Naive thymus-derived CD8-positive, alpha-beta T cell (primary cell): Measurements from ENCODE around the gene SOD3. TPM values are rescaled to one million over a fixed set of nuclear protein-coding genes. Genes with fewer than 3 reads are reported as not detected.

Experiments
- ATAC-seq, 2 donors: fragments of 150-1000 bp; cut with Tn5 transposase in 1 of 2; sonication (Bioruptor Pico), chemical (Tn5 transposase) in 1 of 2; 1 replicate in 1 of 2; 2 replicates in 1 of 2; pipeline ENCODE4 v1.10.0; 2021; ENCODE audit warnings: mild to moderate bottlenecking in 2 of 2, moderate library complexity in 2 of 2
- POLR2A ChIA-PET: fragments of 350-600 bp; sonication (Branson Sonifier 250); formaldehyde crosslinking; loops from one replicate; lab custom pipeline; 2021; ENCODE audit warnings: antibody characterized with exemption; lab: Charles Lee
- DNase-seq, 10 donors: peaks; one replicate each; pipeline versions ENCODE4 v3.0.0 to v3.0.0-alpha.2; 2020 to 2022
- H3K27ac Mint-ChIP-seq, 10 donors: one replicate each; pipeline ENCODE4 v1.8.0; 2020 to 2022; ENCODE audit warnings: mild to moderate bottlenecking in 10 of 10, mixed read lengths in 10 of 10, moderate library complexity in 4 of 10, inconsistent platforms in 1 of 10
- H3K27me3 Mint-ChIP-seq, 5 donors: one replicate each; pipeline ENCODE4 v1.8.0; 2021 to 2022; ENCODE audit warnings: mixed read lengths in 5 of 5
- H3K36me3 Mint-ChIP-seq, 3 donors: one replicate each; pipeline ENCODE4 v1.8.0; 2020 to 2022; ENCODE audit warnings: mixed read lengths in 3 of 3, mild to moderate bottlenecking in 2 of 3, inconsistent platforms in 1 of 3
- H3K4me1 Mint-ChIP-seq, 4 donors: one replicate each; pipeline ENCODE4 v1.8.0; 2021 to 2022; ENCODE audit warnings: mixed read lengths in 4 of 4
- H3K4me3 Mint-ChIP-seq, 10 donors: one replicate each; pipeline ENCODE4 v1.8.0; 2020 to 2022; ENCODE audit warnings: mild to moderate bottlenecking in 10 of 10, mixed read lengths in 10 of 10, moderate library complexity in 6 of 10, inconsistent platforms in 1 of 10
- H3K9me3 Mint-ChIP-seq, 9 donors: one replicate each; pipeline ENCODE4 v1.8.0; 2020 to 2022; ENCODE audit warnings: mixed read lengths in 9 of 9, mild to moderate bottlenecking in 3 of 9, inconsistent platforms in 1 of 9, moderate library complexity in 1 of 9
- polyA plus RNA-seq, 3 donors: library from polyadenylated mRNA; unstranded; fragments of 300-500 nt; fragmentation: Illumina TruSeq; gene quantifications; one replicate each; pipeline ENCODE4 v1.2.3, GENCODE V29; 2021
- total RNA-seq, 8 experiments: library from RNA in 2 of 8; stranded (reverse) in 2 of 8; gene quantifications; one replicate each; pipeline ENCODE4 v1.2.3 and lab custom pipeline; 2021 to 2026

Gene SOD3
- total and polyA plus RNA-seq, 5 experiments from 2014 or later: not detected

GRCh38 chr4:24840362-24840761 is 45.0 kb downstream of the SOD3 start:
- no peak overlapping the region for H3K4me3 Mint-ChIP-seq
- ATAC-seq: no peak

GRCh38 chr4:24840826-24841543 is 45.6 kb downstream of the SOD3 start:
- DNase-seq (no peak), ATAC-seq (no peak)
- Mint-ChIP-seq H3K36me3 (no peaks in the 10 kb centered on the region), H3K27me3 (peaks cover 0 to 10% (median 0%) of the 10 kb centered on the region in 5 donors), H3K27ac (no peak overlapping the region), H3K9me3 (no peaks in the 10 kb centered on the region), H3K4me3 (no peak overlapping the region), H3K4me1 (no peaks in the 10 kb centered on the region)
- POLR2A ChIA-PET: no interaction called here

More at GRCh38 chr4:24840362-24840761, 45.0 kb downstream of the SOD3 start:
- Mint-ChIP-seq H3K36me3 (no peaks in the 10 kb centered on the region), H3K27ac (no peak overlapping the region), H3K9me3 (no peaks in the 10 kb centered on the region), H3K27me3 (peaks cover 0 to 8% (median 0%) of the 10 kb centered on the region in 5 donors), H3K4me1 (no peaks in the 10 kb centered on the region)
- no peak for DNase-seq
- POLR2A ChIA-PET: no interaction called here

- POLR2A ChIA-PET: no interaction called here
- DNase-seq (no peak), ATAC-seq (no peak)
- Mint-ChIP-seq H3K4me1 (no peaks in the 10 kb centered on the region), H3K4me3 (no peak overlapping the region), H3K36me3 (no peaks in the 10 kb centered on the region), H3K27me3 (peaks cover 0 to 10% (median 0%) of the 10 kb centered on the region in 5 donors), H3K27ac (no peak overlapping the region), H3K9me3 (no peaks in the 10 kb centered on the region)
Observed at GRCh38 chr4:24842356-24842755, 47.0 kb downstream of the SOD3 start.

GRCh38 chr4:24843096-24843495 is 47.7 kb downstream of the SOD3 start:
- Mint-ChIP-seq H3K4me1 (no peaks in the 10 kb centered on the region), H3K27ac (no peak overlapping the region), H3K9me3 (no peaks in the 10 kb centered on the region), H3K27me3 (peaks cover 0 to 10% (median 0%) of the 10 kb centered on the region in 5 donors), H3K4me3 (no peak overlapping the region), H3K36me3 (no peaks in the 10 kb centered on the region)
- DNase-seq (no peak), ATAC-seq (no peak)
- POLR2A ChIA-PET: no interaction called here

GRCh38 chr4:24845132-24845531 is 49.8 kb downstream of the SOD3 start:
- H3K27ac Mint-ChIP-seq: no peak overlapping the region
- H3K27me3 Mint-ChIP-seq: peaks cover 0 to 13% (median 0%) of the 10 kb centered on the region in 5 donors
- no peaks in the 10 kb centered on the region for H3K4me1 Mint-ChIP-seq
- H3K9me3 Mint-ChIP-seq: no peaks in the 10 kb centered on the region
- H3K4me3 Mint-ChIP-seq: peak overlapping the region in 1 of 10 donors; percentile 12
- H3K36me3 Mint-ChIP-seq: no peaks in the 10 kb centered on the region
- no peak for ATAC-seq
- no peak for DNase-seq
- POLR2A ChIA-PET: no interaction called here

GRCh38 chr4:24845902-24846301 is 50.5 kb downstream of the SOD3 start:
- ATAC-seq (no peak), DNase-seq (no peak)
- Mint-ChIP-seq H3K27me3 (peaks cover 0 to 15% (median 0%) of the 10 kb centered on the region in 5 donors), H3K4me1 (no peaks in the 10 kb centered on the region), H3K27ac (no peak overlapping the region), H3K4me3 (no peak overlapping the region), H3K36me3 (no peaks in the 10 kb centered on the region), H3K9me3 (no peaks in the 10 kb centered on the region)
- POLR2A ChIA-PET: no interaction called here

GRCh38 chr4:24846716-24847115 is 51.3 kb downstream of the SOD3 start:
- H3K4me3 Mint-ChIP-seq: no peak overlapping the region
- POLR2A ChIA-PET: no interaction called here
- DNase-seq (no peak), ATAC-seq (no peak)
- H3K9me3 Mint-ChIP-seq: no peaks in the 10 kb centered on the region
- no peak overlapping the region for H3K27ac Mint-ChIP-seq
- no peaks in the 10 kb centered on the region for H3K4me1 Mint-ChIP-seq
- peaks cover 0 to 15% (median 0%) of the 10 kb centered on the region in 5 donors for H3K27me3 Mint-ChIP-seq
- no peaks in the 10 kb centered on the region for H3K36me3 Mint-ChIP-seq

GRCh38 chr4:24849351-24849750 is 54.0 kb downstream of the SOD3 start:
- POLR2A ChIA-PET: no interaction called here
- no peaks in the 10 kb centered on the region for H3K4me1 Mint-ChIP-seq
- ATAC-seq (no peak), DNase-seq (no peak)
- no peak overlapping the region for H3K27ac Mint-ChIP-seq
- H3K9me3 Mint-ChIP-seq: peaks cover 0 to 3% (median 0%) of the 10 kb centered on the region in 9 donors
- H3K4me3 Mint-ChIP-seq: no peak overlapping the region
- no peaks in the 10 kb centered on the region for H3K36me3 Mint-ChIP-seq
- peaks cover 0 to 21% (median 3%) of the 10 kb centered on the region in 5 donors for H3K27me3 Mint-ChIP-seq

- DNase-seq (no peak), ATAC-seq (no peak)
- Mint-ChIP-seq H3K36me3 (no peaks in the 10 kb centered on the region), H3K27me3 (peaks cover 0 to 22% (median 3%) of the 10 kb centered on the region in 5 donors), H3K4me3 (no peak overlapping the region), H3K27ac (no peak overlapping the region), H3K4me1 (no peaks in the 10 kb centered on the region), H3K9me3 (peaks cover 0 to 3% (median 0%) of the 10 kb centered on the region in 9 donors)
- POLR2A ChIA-PET: no interaction called here
Observed at GRCh38 chr4:24849756-24850155, 54.4 kb downstream of the SOD3 start.

Other genes starting within 250 kb of the SOD3 start
- gene DHX15, start 211.0 kb upstream of the SOD3 start, total RNA-seq: 100 to 1,000 TPM; 155 to 157 TPM
- gene DHX15, start 211.0 kb upstream of the SOD3 start, polyA plus RNA-seq: 10 to 100 TPM; 36.5 to 49.4 (median 38.0) TPM
- gene CCDC149, start 117.5 kb downstream of the SOD3 start, total RNA-seq: under 1 TPM in 1 of 2 experiments, not detected in 1; 0.21 TPM
- gene CCDC149, start 117.5 kb downstream of the SOD3 start, polyA plus RNA-seq: not detected
- not detected for gene LGI2, start 235.4 kb downstream of the SOD3 start, total RNA-seq
- not detected for gene LGI2, start 235.4 kb downstream of the SOD3 start, polyA plus RNA-seq